Ishikawa (cell line): Measurements from ENCODE around the gene FCER2.

ENCODE experiments used
- CEBPB ChIP-seq: IDR thresholded peaks from 2 replicates; pipeline ENCODE4 v1.6.1; 2012
- CREB1 ChIP-seq: IDR thresholded peaks from 2 replicates; pipeline ENCODE4 v1.6.1; 2012; ENCODE audit warnings: low read depth
- EGR1 ChIP-seq: IDR thresholded peaks from 2 replicates; pipeline ENCODE4 v1.6.1; 2012
- EP300 ChIP-seq: IDR thresholded peaks from 2 replicates; pipeline ENCODE4 v1.6.1; 2012; ENCODE audit warnings: borderline replicate concordance
- FOXM1 ChIP-seq: IDR thresholded peaks from 2 replicates; pipeline ENCODE4 v1.6.1; 2012; ENCODE audit warnings: low read depth, borderline replicate concordance
- MAX ChIP-seq: IDR thresholded peaks from 2 replicates; pipeline ENCODE4 v1.6.1; 2012
- NFIC ChIP-seq: IDR thresholded peaks from 2 replicates; pipeline ENCODE4 v1.6.1; 2012
- RAD21 ChIP-seq: IDR thresholded peaks from 2 replicates; pipeline ENCODE4 v1.6.1; 2012; ENCODE audit warnings: low read depth
- REST ChIP-seq: IDR thresholded peaks from 2 replicates; pipeline ENCODE4 v1.6.1; 2012; ENCODE audit warnings: low read depth, mild to moderate bottlenecking
- TAF1 ChIP-seq: IDR thresholded peaks from 2 replicates; pipeline ENCODE4 v1.6.1; 2012; ENCODE audit warnings: low read depth, mild to moderate bottlenecking
- TCF12 ChIP-seq: IDR thresholded peaks from 2 replicates; pipeline ENCODE4 v1.6.1; 2012; ENCODE audit warnings: low read depth
- TEAD4 ChIP-seq: IDR thresholded peaks from 2 replicates; pipeline ENCODE4 v1.6.1; 2012
- USF1 ChIP-seq: IDR thresholded peaks from 2 replicates; pipeline ENCODE4 v1.6.1; 2012
- YY1 ChIP-seq: IDR thresholded peaks from 2 replicates; pipeline ENCODE4 v1.6.1; 2012; ENCODE audit warnings: low read depth
- ZBTB7A ChIP-seq: IDR thresholded peaks from 2 replicates; pipeline ENCODE4 v1.6.1; 2012; ENCODE audit warnings: low read depth

FCER2 gene

GRCh38 chr19:7733376-7733775, 31.4 kb upstream of the FCER2 start:
- TF ChIP-seq REST = no peak
- TF ChIP-seq EGR1 = no peak
- TF ChIP-seq ZBTB7A = no peak
- no peak for TF ChIP-seq TEAD4
- TF ChIP-seq CEBPB = no peak
- no peak for TF ChIP-seq EP300
- TF ChIP-seq FOXM1 = no peak
- no peak for TF ChIP-seq NFIC
- TF ChIP-seq TCF12 = no peak
- no peak for TF ChIP-seq TAF1
- no peak for TF ChIP-seq MAX
- no peak for TF ChIP-seq YY1
- TF ChIP-seq CREB1 = no peak
- no peak for TF ChIP-seq USF1
- TF ChIP-seq RAD21 = no peak

- TF ChIP-seq TAF1 (no peak), USF1 (no peak)
Measured at GRCh38 chr19:7732045-7732444, 30.1 kb upstream of the FCER2 start, which contains the start of gene CLEC4G. TSS of gene CLEC4G (minus strand) at chr19:7732110. CDS start at chr19:7732102, 8 bp downstream.

- TF ChIP-seq EP300 = no peak
Measured at GRCh38 chr19:7731615-7732014, 29.7 kb upstream of the FCER2 start.

GRCh38 chr19:7731218-7731595, 29.3 kb upstream of the FCER2 start:
- TF ChIP-seq EP300 (no peak), CREB1 (no peak), TCF12 (no peak), REST (no peak), TAF1 (no peak), FOXM1 (no peak), MAX (no peak), USF1 (no peak), YY1 (no peak), EGR1 (no peak)

GRCh38 chr19:7730286-7731217, 28.6 kb upstream of the FCER2 start:
- no peak for TF ChIP-seq REST
- TF ChIP-seq EP300 = no peak
- no peak for TF ChIP-seq TEAD4
- no peak for TF ChIP-seq EGR1
- TF ChIP-seq CEBPB = no peak
- no peak for TF ChIP-seq RAD21
